Stimulated activated CD4-positive, alpha-beta T cell treated with anti-CD3 and anti-CD28 coated beads, Interleukin-12 subunit alpha, Interleukin-12 subunit beta, amount 100 ng/mL, for 4 hours (primary cell): ENCODE results near the gene RUNX2.

Experiments
- DNase-seq: peaks from one replicate; pipeline ENCODE4 v3.0.0-alpha.2; 2020

The RUNX2 gene

GRCh38 chr6:45351667-45352066 is 23.5 kb downstream of the RUNX2 start:
- DNase-seq, result no peak

GRCh38 chr6:45353654-45354053 is 25.5 kb downstream of the RUNX2 start:
- no peak for DNase-seq

GRCh38 chr6:45364466-45364865 is 36.3 kb downstream of the RUNX2 start:
- no peak for DNase-seq

DNA sequence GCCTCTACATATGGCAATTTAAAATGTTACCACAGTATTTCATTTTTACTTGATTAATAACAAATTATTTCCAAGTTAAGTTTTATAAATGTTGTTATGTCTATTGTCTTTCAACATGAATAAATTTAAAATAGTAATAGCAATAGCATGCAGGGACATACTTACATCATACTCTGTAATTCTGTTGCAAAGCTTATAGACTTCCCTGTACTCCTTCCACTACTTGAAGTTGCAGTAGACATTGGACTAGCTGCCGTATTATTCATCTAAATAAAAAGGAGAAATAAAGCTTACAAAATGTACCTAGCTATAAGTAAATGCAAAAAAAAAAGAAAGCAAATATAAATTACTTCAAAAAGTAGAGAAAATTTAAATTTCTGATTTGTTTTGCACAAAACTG is 36.9 kb downstream of the RUNX2 start:
- no peak for DNase-seq

DNA sequence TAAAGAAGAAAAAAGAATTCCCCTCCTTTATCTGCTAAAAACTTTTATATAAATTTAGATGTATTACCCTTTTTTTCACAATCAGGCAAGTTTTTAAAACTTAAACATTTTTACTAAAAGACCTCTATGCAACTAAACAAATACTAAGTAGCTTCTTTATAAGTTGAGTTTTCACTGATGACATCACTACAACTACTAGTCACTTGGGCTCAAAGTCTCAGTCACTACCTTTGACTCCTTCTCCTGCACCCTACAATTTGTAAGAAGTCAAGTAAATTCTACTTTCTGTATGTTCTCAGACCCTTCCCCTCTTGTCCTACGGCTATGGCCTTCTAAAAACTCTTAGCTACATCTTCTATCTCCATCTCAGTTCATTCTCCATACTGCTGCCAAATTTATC is 38.4 kb downstream of the RUNX2 start:
- DNase-seq, result no peak

- no peak for DNase-seq
Observed at GRCh38 chr6:45367999-45368398, 39.9 kb downstream of the RUNX2 start.

- no peak for DNase-seq
Observed at GRCh38 chr6:45369870-45370269, 41.7 kb downstream of the RUNX2 start.

DNA sequence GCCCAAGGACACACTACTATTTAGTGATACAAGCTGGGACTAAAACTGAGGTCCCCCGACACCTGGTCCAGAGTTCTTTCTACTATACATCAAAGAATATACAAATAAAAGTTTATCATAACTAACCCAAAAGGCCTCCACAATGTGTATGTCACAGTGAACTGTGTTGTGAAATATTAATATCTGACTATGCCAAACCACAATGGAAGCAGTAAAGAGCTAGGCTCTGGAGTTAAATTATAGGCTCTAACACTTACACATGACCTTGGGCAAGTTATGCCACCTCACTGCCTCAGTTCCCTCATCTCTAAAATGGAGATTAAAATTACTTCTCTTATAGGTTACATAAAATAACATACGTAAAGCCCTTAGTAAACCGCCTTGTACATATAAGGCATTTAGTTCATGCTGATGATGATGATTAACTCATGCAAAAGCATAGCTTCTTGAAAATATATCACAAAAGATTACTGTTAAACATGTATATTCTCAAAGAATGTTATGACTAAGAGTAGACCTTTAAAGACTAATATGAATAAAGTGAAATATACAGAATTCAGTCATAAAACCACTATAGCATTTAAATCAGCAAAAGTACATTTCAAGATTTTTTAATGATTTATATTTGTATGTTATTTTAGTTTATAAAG is 43.9 kb downstream of the RUNX2 start:
- DNase-seq, result no peak

- no peak for DNase-seq
Observed at GRCh38 chr6:45375449-45375848, 47.3 kb downstream of the RUNX2 start.

DNA sequence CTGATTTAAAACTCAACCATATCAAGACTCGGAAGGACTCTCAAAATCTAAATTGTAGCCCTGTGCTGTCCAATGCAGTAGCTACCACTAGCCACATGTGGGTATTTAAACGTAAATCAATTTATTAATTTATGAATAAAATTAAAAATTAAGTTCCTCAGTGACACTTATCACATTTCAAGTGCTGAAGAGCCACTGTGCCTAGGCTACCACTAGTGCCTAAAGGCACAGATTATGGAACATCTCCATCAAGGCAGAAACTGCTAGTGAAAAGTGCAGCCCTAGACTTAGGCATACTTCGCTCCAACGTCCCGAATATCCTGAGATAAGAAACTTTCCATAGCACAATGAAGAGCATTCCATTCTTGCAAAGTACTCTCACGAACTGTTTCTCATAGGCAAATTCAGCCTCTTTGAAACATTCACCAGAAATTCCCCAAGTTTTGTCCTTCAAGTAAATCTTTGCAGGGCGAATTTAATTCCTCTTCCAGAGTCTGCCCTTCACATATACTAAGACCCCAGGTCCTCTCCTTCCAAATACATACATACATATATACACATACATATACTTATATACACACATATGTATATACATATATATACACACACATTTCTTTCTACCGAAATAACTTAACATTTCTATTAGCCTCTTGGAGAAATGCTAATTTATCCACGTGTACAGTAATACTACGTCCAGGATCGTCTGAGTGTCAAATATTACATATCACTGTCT is 48.3 kb downstream of the RUNX2 start:
- DNase-seq, result no peak

DNA sequence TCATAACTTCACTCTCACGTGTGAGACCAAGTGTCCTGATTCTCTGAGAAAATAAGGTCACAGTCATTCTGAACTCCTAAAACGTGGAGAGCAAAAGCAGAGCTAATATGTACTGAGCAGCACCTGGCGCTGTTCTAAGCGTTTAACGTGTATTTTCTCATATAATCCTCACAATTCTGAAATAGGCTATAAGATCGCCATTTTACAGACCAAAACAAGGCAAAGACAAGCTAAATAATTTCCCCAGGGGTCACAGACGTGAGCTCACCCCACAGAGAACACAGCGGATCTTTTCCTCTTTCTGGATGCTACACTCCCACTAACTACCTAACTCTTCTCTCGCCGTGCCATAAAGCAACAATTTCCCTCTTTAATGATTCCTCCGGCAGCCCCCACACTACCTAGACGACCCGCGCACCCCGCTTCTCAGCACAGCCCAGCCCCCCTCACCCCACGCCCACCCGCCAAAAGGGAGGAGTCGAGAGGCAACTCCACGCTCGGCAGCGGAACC is 49.0 kb downstream of the RUNX2 start:
- DNase-seq, result no peak

DNA sequence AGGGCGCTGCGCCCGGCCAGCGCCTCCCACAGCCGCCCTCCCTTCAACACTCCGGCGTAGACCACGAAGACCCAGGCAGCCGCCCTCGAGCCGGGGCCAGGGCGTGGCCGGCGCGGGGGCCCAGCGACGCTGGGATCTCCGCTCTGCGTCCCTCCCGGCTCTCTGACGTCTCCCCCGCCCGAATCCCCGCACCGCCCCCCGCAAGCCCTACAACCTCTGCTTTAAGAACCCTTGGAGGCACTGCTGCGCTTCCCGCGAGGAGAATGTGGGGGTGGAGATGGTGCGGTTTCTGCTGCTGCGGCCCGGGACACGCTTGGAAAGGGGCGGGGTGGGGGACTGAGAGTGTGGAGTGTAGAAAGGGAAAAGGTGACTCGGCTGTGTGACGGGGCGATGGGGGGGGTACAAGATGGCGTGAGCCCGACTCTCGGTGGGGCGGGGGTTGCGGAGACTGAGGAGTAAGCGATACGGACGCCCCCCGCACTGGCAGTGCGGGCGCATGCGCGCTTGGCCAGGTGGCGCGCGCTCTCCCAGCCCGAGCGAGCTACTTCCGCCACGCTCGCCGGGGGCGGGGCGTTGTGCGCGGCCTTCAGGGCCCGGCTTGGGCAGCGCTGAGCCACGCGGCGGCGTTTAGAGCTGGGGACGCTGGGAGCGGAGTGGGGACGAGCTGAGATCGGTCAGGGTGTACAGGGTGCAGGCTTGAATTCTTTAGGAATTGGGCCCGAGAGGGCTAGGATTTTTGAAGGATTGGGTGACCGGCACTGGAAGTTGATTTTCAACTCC is 49.6 kb downstream of the RUNX2 start, which contains the start of gene SUPT3H:
Gene SUPT3H (minus strand): TSS at position 381 of the 780 bp plus-strand sequence.
- DNase-seq, result peak; percentile 92

GRCh38 chr6:45378334-45378926 is 50.3 kb downstream of the RUNX2 start:
- no peak for DNase-seq

- DNase-seq, result no peak
Observed at GRCh38 chr6:45382391-45382790, 54.3 kb downstream of the RUNX2 start.

DNA sequence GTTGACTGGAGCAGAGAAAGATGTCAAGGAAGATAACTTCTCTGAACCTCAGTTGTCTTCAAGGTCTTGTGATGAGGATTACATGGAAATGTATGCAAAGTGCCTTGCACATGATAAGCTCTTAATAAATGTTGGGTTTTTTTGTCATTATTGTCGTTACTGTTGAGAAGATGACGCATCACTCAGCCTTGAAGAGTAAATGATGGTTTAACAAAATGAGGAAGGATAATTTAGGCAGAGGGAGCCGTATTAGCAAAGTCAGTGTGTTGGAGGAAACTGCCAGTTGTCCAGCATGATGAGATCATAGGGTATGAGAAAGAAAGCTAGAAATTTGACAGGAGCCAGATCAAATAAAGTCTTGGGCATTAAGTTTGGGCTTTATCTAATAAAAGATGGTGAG is 58.4 kb downstream of the RUNX2 start:
- no peak for DNase-seq

- no peak for DNase-seq
Observed at GRCh38 chr6:45387236-45387635, 59.1 kb downstream of the RUNX2 start.

- no peak for DNase-seq
Observed at GRCh38 chr6:45388328-45388727, 60.2 kb downstream of the RUNX2 start.

GRCh38 chr6:45394586-45395095 is 66.5 kb downstream of the RUNX2 start:
- DNase-seq, result no peak

DNA sequence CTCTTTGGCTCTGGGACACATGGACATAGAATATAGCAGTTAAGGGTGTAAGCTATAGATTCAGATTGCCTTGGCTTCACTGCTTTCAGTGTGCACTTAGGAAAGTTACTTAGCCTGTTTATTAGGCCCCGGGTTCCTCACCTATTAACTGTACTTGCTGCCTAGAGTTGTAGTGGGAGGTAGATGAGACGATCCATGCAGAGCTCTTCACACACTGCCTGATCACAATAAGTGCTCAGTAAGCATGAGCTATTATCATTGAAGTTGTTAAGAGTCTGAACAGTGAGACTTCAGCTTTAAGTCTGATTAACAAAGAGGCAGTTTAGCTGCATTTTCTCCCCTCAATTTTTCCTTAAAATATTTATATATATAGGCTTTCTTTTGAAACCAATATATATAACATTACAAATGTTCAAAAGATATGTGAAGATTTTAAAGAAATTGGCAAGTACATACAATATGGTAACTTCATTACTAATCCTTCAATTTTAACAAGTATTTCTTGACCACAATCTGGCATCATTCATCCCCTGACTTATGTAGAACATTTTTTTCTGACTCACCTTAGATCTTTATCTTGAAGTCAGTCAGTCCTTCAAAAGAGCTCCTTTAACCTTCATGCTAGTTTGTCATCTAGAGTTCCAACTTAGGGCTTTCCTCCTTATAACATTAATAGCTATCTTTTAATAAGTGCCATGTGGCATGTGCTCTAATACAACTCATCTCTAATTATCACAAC is 70.1 kb downstream of the RUNX2 start:
- DNase-seq, result no peak

DNA sequence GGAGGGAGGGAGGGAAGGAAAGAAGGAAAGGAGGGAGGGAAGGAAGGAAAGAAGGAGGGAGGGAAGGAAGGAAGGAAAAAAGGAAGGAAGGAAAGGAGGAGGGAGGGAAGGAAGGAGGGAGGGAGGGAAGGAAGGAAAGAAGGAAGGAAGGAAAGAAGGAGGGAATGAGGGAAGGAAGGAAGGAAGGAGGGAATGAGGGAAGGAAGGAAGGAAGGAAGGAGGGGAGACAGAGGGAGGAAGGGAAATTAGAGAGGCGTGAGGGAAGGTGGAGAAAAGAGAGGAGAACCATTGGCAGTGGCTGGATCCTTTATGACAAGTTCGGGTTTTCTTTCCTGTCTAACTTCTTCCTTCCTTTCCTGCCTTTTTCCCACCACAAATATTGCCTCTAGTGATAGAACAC is 71.9 kb downstream of the RUNX2 start:
- DNase-seq, result no peak

- no peak for DNase-seq
Observed at GRCh38 chr6:45411959-45412358, 83.8 kb downstream of the RUNX2 start.

DNA sequence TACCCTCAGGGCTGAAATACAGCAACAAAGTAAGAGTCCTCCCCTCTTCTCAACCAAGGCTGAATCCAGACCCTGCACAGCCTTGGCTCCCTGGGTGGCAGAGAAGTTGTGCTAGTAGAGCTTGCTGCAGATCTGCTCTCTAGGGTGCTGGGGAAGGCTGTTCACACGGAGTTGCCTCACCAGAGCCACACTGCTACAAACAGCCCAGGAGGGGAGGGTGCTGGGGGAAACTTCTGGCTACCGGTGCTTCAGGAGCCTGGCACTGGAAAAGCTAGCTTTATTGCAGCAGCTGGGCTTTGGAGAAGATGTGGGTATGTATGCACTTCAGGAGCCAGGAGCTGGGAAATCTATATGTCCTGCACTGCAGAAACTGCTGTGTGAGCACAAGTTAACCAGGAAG is 87.2 kb downstream of the RUNX2 start:
- DNase-seq, result no peak
